Measurements from ENCODE around the gene DNAJC11. TPM values are rescaled to one million over a fixed set of nuclear protein-coding genes. Genes with fewer than 3 reads are reported as not detected.

DNAJC11 gene
- total and polyA plus RNA-seq, 2 donors from 2014 or later: 44.6 to 49.8 TPM

DNA sequence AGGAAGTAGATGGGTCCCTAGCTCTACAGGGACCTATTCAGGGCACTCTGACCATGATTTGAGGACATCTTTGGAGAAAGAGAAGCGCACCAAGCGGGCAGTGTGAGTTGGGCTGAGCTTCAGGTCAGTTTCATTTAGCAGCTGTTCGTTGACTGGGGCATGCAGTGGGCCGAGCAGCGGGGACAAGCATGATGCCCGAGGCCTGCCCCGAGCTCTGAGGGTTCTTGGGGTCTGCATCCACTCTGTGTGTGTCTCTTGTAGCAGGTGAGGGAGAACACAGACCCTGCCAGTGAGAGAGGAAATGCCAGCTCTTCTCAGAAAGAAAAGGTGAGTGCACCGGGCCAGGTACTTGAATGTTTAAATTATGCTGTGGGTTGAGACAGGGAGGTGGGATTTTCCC lies 71.6 kb downstream of the DNAJC11 start:
- no peak overlapping the region for H3K4me3 ChIP-seq (ENCODE audit: low read length in 3 of 3)
- H3K9me3 ChIP-seq (ENCODE audit: control insufficient read depth in 2 of 3, insufficient read depth in 1 of 3, low read length in 3 of 3): no peaks in the 10 kb centered on the region
- no peak overlapping the region for H3K9ac ChIP-seq (ENCODE audit: low read length in 3 of 3)
- DNase-seq (no peak), FAIRE-seq (no peak)
- H3K27me3 ChIP-seq (ENCODE audit: control insufficient read depth, insufficient read depth, low read length): no peaks in the 10 kb centered on the region
- TF ChIP-seq, protein P1, sequence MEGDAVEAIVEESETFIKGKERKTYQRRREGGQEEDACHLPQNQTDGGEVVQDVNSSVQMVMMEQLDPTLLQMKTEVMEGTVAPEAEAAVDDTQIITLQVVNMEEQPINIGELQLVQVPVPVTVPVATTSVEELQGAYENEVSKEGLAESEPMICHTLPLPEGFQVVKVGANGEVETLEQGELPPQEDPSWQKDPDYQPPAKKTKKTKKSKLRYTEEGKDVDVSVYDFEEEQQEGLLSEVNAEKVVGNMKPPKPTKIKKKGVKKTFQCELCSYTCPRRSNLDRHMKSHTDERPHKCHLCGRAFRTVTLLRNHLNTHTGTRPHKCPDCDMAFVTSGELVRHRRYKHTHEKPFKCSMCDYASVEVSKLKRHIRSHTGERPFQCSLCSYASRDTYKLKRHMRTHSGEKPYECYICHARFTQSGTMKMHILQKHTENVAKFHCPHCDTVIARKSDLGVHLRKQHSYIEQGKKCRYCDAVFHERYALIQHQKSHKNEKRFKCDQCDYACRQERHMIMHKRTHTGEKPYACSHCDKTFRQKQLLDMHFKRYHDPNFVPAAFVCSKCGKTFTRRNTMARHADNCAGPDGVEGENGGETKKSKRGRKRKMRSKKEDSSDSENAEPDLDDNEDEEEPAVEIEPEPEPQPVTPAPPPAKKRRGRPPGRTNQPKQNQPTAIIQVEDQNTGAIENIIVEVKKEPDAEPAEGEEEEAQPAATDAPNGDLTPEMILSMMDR (IDR thresholded peaks at IDR 0.05; ENCODE audit: borderline replicate concordance, extremely low read depth, insufficient read depth): no peak
- intact Hi-C loops (cut with DNase I): no loop called here
- no peak overlapping the region for H3K27ac ChIP-seq (ENCODE audit: low read depth in 2 of 2, low read length in 2 of 2)
- peaks cover 0 to 24% (median 14%) of the 10 kb centered on the region in 3 donors for H3K36me3 ChIP-seq (ENCODE audit: control insufficient read depth in 2 of 3, insufficient read depth in 3 of 3, low read length in 3 of 3)
- peaks cover 0 to 8% (median 4%) of the 10 kb centered on the region in 3 donors for H3K4me1 ChIP-seq (ENCODE audit: control insufficient read depth in 2 of 3, insufficient read depth in 2 of 3, low read depth in 1 of 3, low read length in 3 of 3)

DNA sequence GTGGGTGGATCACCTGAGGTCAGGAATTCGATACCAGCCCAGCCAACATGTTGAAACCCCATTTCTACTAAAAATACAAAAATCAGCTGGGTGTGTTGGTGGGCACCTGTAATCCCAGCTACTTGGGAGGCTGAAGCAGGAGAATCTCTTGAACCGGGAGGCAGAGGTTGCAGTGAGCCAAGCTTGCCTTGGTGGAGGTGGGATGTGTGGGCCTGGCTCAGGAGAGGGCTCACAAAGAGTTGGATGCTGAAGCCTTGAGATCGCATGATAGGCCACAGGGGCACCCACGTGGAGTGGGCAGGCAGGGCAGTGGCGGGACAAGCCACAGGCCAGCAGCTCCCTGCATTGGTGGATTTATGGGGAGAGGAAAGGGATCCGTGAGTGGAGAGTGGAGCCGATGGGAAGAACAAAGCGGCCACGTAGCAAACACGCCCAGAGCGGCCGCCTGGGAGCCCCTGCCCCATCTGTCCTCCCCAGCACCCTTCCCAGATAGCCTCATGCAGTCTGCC lies 72.6 kb downstream of the DNAJC11 start:
- FAIRE-seq: no peak
- peaks cover 0 to 19% (median 14%) of the 10 kb centered on the region in 3 donors for H3K36me3 ChIP-seq (ENCODE audit: control insufficient read depth in 2 of 3, insufficient read depth in 3 of 3, low read length in 3 of 3)

DNA sequence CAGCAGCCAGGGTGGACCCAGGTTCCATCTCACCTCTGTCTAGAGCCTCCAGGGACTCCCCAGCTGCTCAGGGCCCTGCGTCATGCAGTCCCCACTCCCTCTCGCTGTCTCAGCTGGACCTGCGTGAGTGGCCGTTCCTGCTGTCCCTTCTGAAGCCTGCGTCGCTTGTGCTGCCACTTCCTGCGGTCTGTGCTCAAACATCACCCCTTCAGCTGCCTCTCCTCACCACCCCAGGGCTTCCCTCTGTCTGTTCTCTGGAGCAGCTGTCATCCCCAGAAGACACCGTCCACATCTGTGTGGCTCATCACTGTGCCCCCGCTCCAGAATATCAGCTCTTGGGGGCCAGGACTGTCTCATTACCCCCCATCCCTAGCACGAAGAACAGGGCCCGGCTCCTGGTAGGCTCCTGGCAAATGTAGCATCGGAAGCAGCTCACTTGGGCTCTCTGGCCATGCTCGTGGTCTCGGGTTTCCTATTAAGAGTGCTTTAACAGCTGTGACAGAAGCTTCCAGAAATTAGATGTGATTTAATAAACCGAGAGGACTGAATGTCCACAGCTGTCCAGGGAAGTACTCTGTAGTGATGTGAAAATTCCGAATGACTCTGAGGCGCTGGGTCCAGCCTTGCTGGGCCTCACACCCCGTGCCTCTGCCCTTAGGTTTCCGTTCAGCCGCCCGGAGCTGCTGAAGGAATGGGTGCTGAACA lies 73.6 kb downstream of the DNAJC11 start:
- DNase-seq: no peak
- no peaks in the 10 kb centered on the region for H3K9me3 ChIP-seq (ENCODE audit: control insufficient read depth in 2 of 3, insufficient read depth in 1 of 3, low read length in 3 of 3)
- intact Hi-C loops (cut with DNase I): no loop called here

More for the DNA sequence above, 72.6 kb downstream of the DNAJC11 start:
- no peak for DNase-seq
- Histone ChIP-seq H3K9ac (ENCODE audit: low read length in 3 of 3) (no peak overlapping the region), H3K4me3 (ENCODE audit: low read length in 3 of 3) (no peak overlapping the region), H3K27me3 (ENCODE audit: control insufficient read depth, insufficient read depth, low read length) (no peaks in the 10 kb centered on the region), H3K4me1 (ENCODE audit: control insufficient read depth in 2 of 3, insufficient read depth in 2 of 3, low read depth in 1 of 3, low read length in 3 of 3) (peaks cover 0 to 12% (median 4%) of the 10 kb centered on the region in 3 donors), H3K9me3 (ENCODE audit: control insufficient read depth in 2 of 3, insufficient read depth in 1 of 3, low read length in 3 of 3) (no peaks in the 10 kb centered on the region), H3K27ac (ENCODE audit: low read depth in 2 of 2, low read length in 2 of 2) (no peak overlapping the region)
- TF ChIP-seq, protein P1 (IDR thresholded peaks at IDR 0.05; ENCODE audit: borderline replicate concordance, extremely low read depth, insufficient read depth): no peak
- intact Hi-C loops (cut with DNase I): no loop called here

More for the DNA sequence above, 73.6 kb downstream of the DNAJC11 start:
- H3K4me1 ChIP-seq (ENCODE audit: control insufficient read depth in 2 of 3, insufficient read depth in 2 of 3, low read depth in 1 of 3, low read length in 3 of 3): peaks cover 0 to 12% (median 4%) of the 10 kb centered on the region in 3 donors
- peaks cover 0 to 15% (median 12%) of the 10 kb centered on the region in 3 donors for H3K36me3 ChIP-seq (ENCODE audit: control insufficient read depth in 2 of 3, insufficient read depth in 3 of 3, low read length in 3 of 3)
- H3K27me3 ChIP-seq (ENCODE audit: control insufficient read depth, insufficient read depth, low read length): no peaks in the 10 kb centered on the region
- no peak overlapping the region for H3K27ac ChIP-seq (ENCODE audit: low read depth in 2 of 2, low read length in 2 of 2)
- no peak for FAIRE-seq
- H3K4me3 ChIP-seq (ENCODE audit: low read length in 3 of 3): no peak overlapping the region
- no peak overlapping the region for H3K9ac ChIP-seq (ENCODE audit: low read length in 3 of 3)
- TF ChIP-seq, protein P1 (IDR thresholded peaks at IDR 0.05; ENCODE audit: borderline replicate concordance, extremely low read depth, insufficient read depth): no peak
